H9 (cell line): ENCODE data around the gene ADI1. TPM values are rescaled to one million over a fixed set of nuclear protein-coding genes. Genes with fewer than 3 reads are reported as not detected.

Source experiments
- DNase-seq: peaks from one replicate; pipeline ENCODE4 v3.0.0-alpha.2; 2017
- H2AFZ ChIP-seq: one replicate; pipeline ENCODE4 v1.6.1; 2013; ENCODE audit warnings: mild to moderate bottlenecking, low read length, control low read depth, moderate library complexity
- H2AK5ac ChIP-seq: 2 replicates; pipeline ENCODE4 v1.6.1; 2013; ENCODE audit warnings: low read length, control low read depth, mixed read lengths; ENCODE audit not compliant: insufficient read length
- H2BK120ac ChIP-seq: one replicate; pipeline ENCODE4 v1.6.1; 2013; ENCODE audit warnings: low read depth, mild to moderate bottlenecking, low read length, control low read depth, inconsistent platforms; ENCODE audit not compliant: poor library complexity, severe bottlenecking
- H2BK12ac ChIP-seq: 2 replicates; pipeline ENCODE4 v1.6.1; 2013; ENCODE audit warnings: low read length, control low read depth, mixed read lengths, low read depth; ENCODE audit not compliant: insufficient read length
- H2BK15ac ChIP-seq: 2 replicates; pipeline ENCODE4 v1.6.1; 2013; ENCODE audit warnings: low read depth, low read length, control low read depth
- H2BK20ac ChIP-seq: one replicate; pipeline ENCODE4 v1.6.1; 2013; ENCODE audit warnings: low read depth, mild to moderate bottlenecking, low read length, control low read depth, inconsistent platforms; ENCODE audit not compliant: poor library complexity, severe bottlenecking
- H2BK5ac ChIP-seq: 2 replicates; pipeline ENCODE4 v1.6.1; 2013; ENCODE audit warnings: low read length, control low read depth, mixed read lengths; ENCODE audit not compliant: insufficient read length
- H3K14ac ChIP-seq: 2 replicates; pipeline ENCODE4 v1.6.1; 2013; ENCODE audit warnings: low read length, control low read depth; ENCODE audit not compliant: insufficient read depth
- H3K18ac ChIP-seq: 2 replicates; pipeline ENCODE4 v1.6.1; 2013; ENCODE audit warnings: low read depth, mild to moderate bottlenecking, mixed read lengths, low read length, control low read depth; ENCODE audit not compliant: insufficient read length
- H3K23ac ChIP-seq: 2 replicates; pipeline ENCODE4 v1.6.1; 2013; ENCODE audit warnings: low read length, control low read depth, mixed read lengths, low read depth; ENCODE audit not compliant: insufficient read length
- H3K23me2 ChIP-seq: 2 replicates; pipeline ENCODE4 v1.6.1; 2013; ENCODE audit warnings: low read depth, mild to moderate bottlenecking, mixed read lengths, low read length, control low read depth; ENCODE audit not compliant: insufficient read length, poor library complexity, severe bottlenecking
- H3K27ac ChIP-seq: 2 replicates; pipeline ENCODE4 v1.5.1; 2013; ENCODE audit warnings: low read length, control low read depth, mixed read lengths, low read depth; ENCODE audit not compliant: insufficient read length
- H3K27me3 ChIP-seq: 2 replicates; pipeline ENCODE4 v1.6.1; 2013; ENCODE audit warnings: low read length, control low read depth, inconsistent platforms; ENCODE audit not compliant: insufficient read depth
- H3K4ac ChIP-seq: 2 replicates; pipeline ENCODE4 v1.6.1; 2013; ENCODE audit warnings: low read depth, mild to moderate bottlenecking, control low read depth, inconsistent platforms, low read length, moderate library complexity
- H3K4me1 ChIP-seq: 2 replicates; pipeline ENCODE4 v1.6.1; 2013; ENCODE audit warnings: low read length, control low read depth, inconsistent platforms; ENCODE audit not compliant: insufficient read depth
- H3K4me2 ChIP-seq: 2 replicates; pipeline ENCODE4 v1.6.1; 2013; ENCODE audit warnings: low read length, control low read depth, mixed read lengths; ENCODE audit not compliant: insufficient read length, insufficient read depth
- H3K56ac ChIP-seq: 2 replicates; pipeline ENCODE4 v1.6.1; 2013; ENCODE audit warnings: low read depth, mild to moderate bottlenecking, mixed read lengths, low read length, control low read depth; ENCODE audit not compliant: insufficient read length
- H3K79me1 ChIP-seq: 2 replicates; pipeline ENCODE4 v1.6.1; 2013; ENCODE audit warnings: low read depth, mild to moderate bottlenecking, moderate library complexity, low read length, control low read depth, inconsistent platforms; ENCODE audit not compliant: insufficient read depth, poor library complexity, severe bottlenecking
- H3K79me2 ChIP-seq: 2 replicates; pipeline ENCODE4 v1.6.1; 2013; ENCODE audit warnings: low read length, control low read depth, inconsistent platforms; ENCODE audit not compliant: insufficient read depth
- H3K9ac ChIP-seq: 2 replicates; pipeline ENCODE4 v1.6.1; 2013; ENCODE audit warnings: low read length, control low read depth, mixed read lengths; ENCODE audit not compliant: insufficient read length; ENCODE audit errors: extremely low read depth
- H3K9me3 ChIP-seq: one replicate; pipeline ENCODE4 v1.6.1; 2013; ENCODE audit warnings: low read depth, low read length, inconsistent platforms; ENCODE audit not compliant: control insufficient read depth
- H3T11ph ChIP-seq: one replicate; pipeline ENCODE4 v1.6.1; 2013; ENCODE audit warnings: mild to moderate bottlenecking, low read length, control low read depth, inconsistent platforms
- H4K20me1 ChIP-seq: one replicate; pipeline ENCODE4 v1.6.1; 2013; ENCODE audit not compliant: control insufficient read depth, insufficient read length, insufficient read depth
- H4K5ac ChIP-seq: 2 replicates; pipeline ENCODE4 v1.6.1; 2013; ENCODE audit warnings: low read depth, mild to moderate bottlenecking, mixed read lengths, low read length, control low read depth; ENCODE audit not compliant: insufficient read length
- H4K8ac ChIP-seq: replicated peaks from 2 replicates; pipeline ENCODE4 v1.6.1; 2013; ENCODE audit warnings: low read length, control low read depth, mixed read lengths, low read depth; ENCODE audit not compliant: insufficient read length
- H4K91ac ChIP-seq: 2 replicates; pipeline ENCODE4 v1.6.1; 2013; ENCODE audit warnings: low read depth, mild to moderate bottlenecking, moderate library complexity, mixed read lengths, low read length, control low read depth; ENCODE audit not compliant: insufficient read length
- H3K27ac Mint-ChIP-seq, 3 experiments: 2 replicates in 2 of 3; 3 replicates in 1 of 3; pipeline ENCODE4 v1.8.0; 2020 to 2021; ENCODE audit warnings: mixed read lengths in 3 of 3, mild to moderate bottlenecking in 1 of 3, moderate library complexity in 1 of 3
- H3K27me3 Mint-ChIP-seq: 2 replicates; pipeline ENCODE4 v1.8.0; 2021; ENCODE audit warnings: low read depth, mild to moderate bottlenecking, moderate library complexity, mixed read lengths
- H3K36me3 Mint-ChIP-seq, 3 experiments: 2 replicates in 2 of 3; 3 replicates in 1 of 3; pipeline ENCODE4 v1.8.0; 2020 to 2021; ENCODE audit warnings: low read depth in 3 of 3, mixed read lengths in 3 of 3; ENCODE audit not compliant: insufficient read depth in 1 of 3
- H3K4me1 Mint-ChIP-seq, 2 experiments: 2 replicates each; pipeline ENCODE4 v1.8.0; 2020; ENCODE audit warnings: mixed read lengths in 2 of 2
- H3K4me3 Mint-ChIP-seq, 2 experiments: 2 replicates in 1 of 2; 3 replicates in 1 of 2; pipeline ENCODE4 v1.8.0; 2020 to 2021; ENCODE audit warnings: mild to moderate bottlenecking in 2 of 2, mixed read lengths in 2 of 2, moderate library complexity in 1 of 2
- H3K9me3 Mint-ChIP-seq, 2 experiments: 2 replicates in 1 of 2; 3 replicates in 1 of 2; pipeline ENCODE4 v1.8.0; 2020; ENCODE audit warnings: mild to moderate bottlenecking in 2 of 2, mixed read lengths in 2 of 2, moderate library complexity in 1 of 2
- CTCF ChIP-seq: fragments of 200-600 bp; sonication (generic); conservative IDR thresholded peaks from 3 replicates; pipeline ENCODE4 v1.8.0; 2021; ENCODE audit warnings: antibody characterized with exemption, mild to moderate bottlenecking
- WGBS: extraction: QIAGEN DNeasy Blood & Tissue Kit; methylation state at CpG from one replicate; pipeline ENCODE4 v1.1.7; 2013; ENCODE audit warnings: missing lambda C conversion rate, low lambda C conversion rate, mixed read lengths; ENCODE audit not compliant: insufficient read length; ENCODE audit errors: extremely low coverage; 5-methylcytosine and 5-hydroxymethylcytosine counted together
- total RNA-seq: library from RNA; stranded (reverse); gene quantifications from 2 replicates; pipeline ENCODE4 v1.2.1, GENCODE V29; 2021

The ADI1 gene
- total RNA-seq, 1 experiment from 2014 or later, result 23.4 TPM

GRCh38 chr2:3462493-3463104 lies 56.7 kb downstream of the ADI1 start:
- no peak overlapping the region for H3K4me2 ChIP-seq
- H3K4ac ChIP-seq, result no peak overlapping the region
- no peak for DNase-seq
- H3K4me3 Mint-ChIP-seq, result no peak overlapping the region
- H3K18ac ChIP-seq, result no peak overlapping the region
- H3K27me3 Mint-ChIP-seq, result no peaks in the 10 kb centered on the region
- H2AFZ ChIP-seq, result no peak overlapping the region
- H2BK15ac ChIP-seq, result no peak overlapping the region
- no peak overlapping the region for H2BK120ac ChIP-seq
- H4K5ac ChIP-seq, result no peak overlapping the region
- no peak overlapping the region for H4K91ac ChIP-seq
- H3K9ac ChIP-seq, result no peak overlapping the region
- WGBS, result no CpG with 5 or more reads among the region's 10 CpGs
- no peaks in the 10 kb centered on the region for H3K79me1 ChIP-seq
- H3K14ac ChIP-seq, result no peak overlapping the region
- no peaks in the 10 kb centered on the region for H3K79me2 ChIP-seq
- no peaks in the 10 kb centered on the region for H3K9me3 Mint-ChIP-seq
- no peaks in the 10 kb centered on the region for H4K20me1 ChIP-seq
- H3K23me2 ChIP-seq, result no peaks in the 10 kb centered on the region
- H3K36me3 Mint-ChIP-seq, result peaks cover 8 to 20% (median 19%) of the 10 kb centered on the region in 3 experiments; a peak in 6 of 7 replicates
- no peak overlapping the region for H3K23ac ChIP-seq
- H2AK5ac ChIP-seq, result no peak overlapping the region
- no peak overlapping the region for H4K8ac ChIP-seq
- H3K27me3 ChIP-seq, result no peaks in the 10 kb centered on the region
- H3K56ac ChIP-seq, result no peak overlapping the region
- no peak overlapping the region for H2BK5ac ChIP-seq
- peak overlapping the region in 1 of 3 experiments; percentile 35; a peak in 2 of 7 replicates for H3K27ac Mint-ChIP-seq
- H2BK12ac ChIP-seq, result no peak overlapping the region
- no peaks in the 10 kb centered on the region for H3K9me3 ChIP-seq
- H3K4me1 ChIP-seq, result no peaks in the 10 kb centered on the region
- no peak overlapping the region for H3K27ac ChIP-seq
- TF ChIP-seq CTCF, result no peak; the same call in 1 of the 3 replicates
- no peak overlapping the region for H2BK20ac ChIP-seq
- peaks cover 18 to 31% of the 10 kb centered on the region in 2 experiments for H3K4me1 Mint-ChIP-seq
- no peak overlapping the region for H3T11ph ChIP-seq
